Smooth muscle cell (in vitro differentiated cells): ENCODE results near the gene CRYM. TPM values are rescaled to one million over a fixed set of nuclear protein-coding genes. Genes with fewer than 3 reads are reported as not detected.

Source experiments
- DNase-seq: peaks from one replicate; lab custom pipeline; 2025; ENCODE audit not compliant: unreplicated experiment; lab: John Stamatoyannopoulos, UW
- H2AFZ ChIP-seq: fragments of 200-600 bp; sonication (generic); 2 replicates; pipeline ENCODE4 v1.6.0; 2016; ENCODE audit warnings: antibody characterized with exemption, low read depth, mild to moderate bottlenecking
- H3F3A ChIP-seq: fragments of 200-600 bp; sonication (generic); 2 replicates; pipeline ENCODE4 v1.6.0; 2017; ENCODE audit warnings: antibody characterized with exemption, low read depth
- H3K27ac ChIP-seq: fragments of 200-600 bp; sonication (generic); 2 replicates; pipeline ENCODE4 v1.5.1; 2016; ENCODE audit warnings: low read depth, mild to moderate bottlenecking
- H3K27me3 ChIP-seq: fragments of 200-600 bp; sonication (generic); 2 replicates; pipeline ENCODE4 v1.6.1; 2016; ENCODE audit warnings: low read depth, mild to moderate bottlenecking
- H3K36me3 ChIP-seq: fragments of 200-600 bp; sonication (generic); 2 replicates; pipeline ENCODE4 v1.5.1; 2016; ENCODE audit warnings: low read depth
- H3K4me1 ChIP-seq: fragments of 200-600 bp; sonication (generic); 2 replicates; pipeline ENCODE4 v1.5.1; 2016; ENCODE audit warnings: low read depth
- H3K4me2 ChIP-seq: fragments of 200-600 bp; sonication (generic); 2 replicates; pipeline ENCODE4 v1.6.0; 2016; ENCODE audit warnings: mild to moderate bottlenecking
- H3K4me3 ChIP-seq: fragments of 200-600 bp; sonication (generic); 2 replicates; pipeline ENCODE4 v1.5.1; 2016; ENCODE audit warnings: mild to moderate bottlenecking
- H3K79me2 ChIP-seq: fragments of 200-600 bp; sonication (generic); 2 replicates; pipeline ENCODE4 v1.6.0; 2016; ENCODE audit warnings: low read depth, mild to moderate bottlenecking
- H3K9ac ChIP-seq: fragments of 200-600 bp; sonication (generic); 2 replicates; pipeline ENCODE4 v1.6.0; 2016; ENCODE audit warnings: low read depth
- H3K9me3 ChIP-seq: fragments of 200-600 bp; sonication (generic); replicated peaks from 2 replicates; pipeline ENCODE4 v1.5.1; 2016; ENCODE audit warnings: low read depth
- H4K20me1 ChIP-seq: fragments of 200-600 bp; sonication (generic); 2 replicates; pipeline ENCODE4 v1.6.0; 2016; ENCODE audit warnings: low read depth
- CTCF ChIP-seq: fragments of 200-600 bp; sonication (generic); IDR thresholded peaks from 2 replicates; pipeline ENCODE4 v1.5.1; 2017; ENCODE audit warnings: borderline replicate concordance, mild to moderate bottlenecking, antibody characterized with exemption; ENCODE audit not compliant: insufficient read depth, poor library complexity, severe bottlenecking
- WGBS: methylation state at CpG from one replicate; pipeline ENCODE4 v1.1.7; 2016; ENCODE audit warnings: low lambda C conversion rate; 5-methylcytosine and 5-hydroxymethylcytosine counted together
- polyA plus RNA-seq: library from polyadenylated mRNA; unstranded; fragments of >200 nt; fragmentation: Nextera tagmentation; extraction: Ambion mirVana; gene quantifications from 2 replicates; pipeline ENCODE4 v1.2.1, GENCODE V29; 2016
- total RNA-seq: library from RNA; depleted of rRNA; stranded (reverse); fragments of >200 nt; gene quantifications from 2 replicates; pipeline ENCODE4 v1.2.3, GENCODE V29; 2014

CRYM gene
- total and polyA plus RNA-seq, 2 experiments from 2014 or later, result not detected

- H2AFZ ChIP-seq, result no peak overlapping the region
- no peaks in the 10 kb centered on the region for H3K9me3 ChIP-seq
- no peak overlapping the region for H3K9ac ChIP-seq
- no peak for DNase-seq
- no peak overlapping the region for H3K27ac ChIP-seq
- no peak overlapping the region for H3K4me3 ChIP-seq
- no peak for TF ChIP-seq CTCF
- H3K36me3 ChIP-seq, result no peaks in the 10 kb centered on the region
- H3K27me3 ChIP-seq, result no peaks in the 10 kb centered on the region
- no peaks in the 10 kb centered on the region for H3K4me1 ChIP-seq
- WGBS, result 91% methylated on average over 9 of the region's 9 CpGs
- no peaks in the 10 kb centered on the region for H3K79me2 ChIP-seq
- H3K4me2 ChIP-seq, result no peak overlapping the region
- no peaks in the 10 kb centered on the region for H3F3A ChIP-seq
- H4K20me1 ChIP-seq, result no peaks in the 10 kb centered on the region
These were observed 9.9 kb downstream of the CRYM start for GRCh38 chr16:21268236-21268635.

- no peaks in the 10 kb centered on the region for H3K9me3 ChIP-seq
- no peaks in the 10 kb centered on the region for H3F3A ChIP-seq
- DNase-seq, result no peak
- no peaks in the 10 kb centered on the region for H4K20me1 ChIP-seq
- no peak overlapping the region for H3K9ac ChIP-seq
- H3K36me3 ChIP-seq, result no peaks in the 10 kb centered on the region
- H3K4me2 ChIP-seq, result no peak overlapping the region
- H3K27me3 ChIP-seq, result no peaks in the 10 kb centered on the region
- TF ChIP-seq CTCF, result no peak
- 92% methylated on average over 4 of the region's 4 CpGs for WGBS
- H2AFZ ChIP-seq, result no peak overlapping the region
- H3K4me3 ChIP-seq, result no peak overlapping the region
- no peaks in the 10 kb centered on the region for H3K79me2 ChIP-seq
- no peak overlapping the region for H3K27ac ChIP-seq
- no peaks in the 10 kb centered on the region for H3K4me1 ChIP-seq
These were observed 10.8 kb downstream of the CRYM start for GRCh38 chr16:21267298-21267697.

GRCh38 chr16:21265104-21265837 lies 12.8 kb downstream of the CRYM start:
- no peaks in the 10 kb centered on the region for H3K36me3 ChIP-seq
- no peak overlapping the region for H3K27ac ChIP-seq
- no peaks in the 10 kb centered on the region for H4K20me1 ChIP-seq
- no peak overlapping the region for H2AFZ ChIP-seq
- H3K4me2 ChIP-seq, result no peak overlapping the region
- no peak for TF ChIP-seq CTCF
- no peak overlapping the region for H3K9ac ChIP-seq
- H3K27me3 ChIP-seq, result no peaks in the 10 kb centered on the region
- no peaks in the 10 kb centered on the region for H3K4me1 ChIP-seq
- no peak overlapping the region for H3K4me3 ChIP-seq
- no peaks in the 10 kb centered on the region for H3F3A ChIP-seq
- no peaks in the 10 kb centered on the region for H3K79me2 ChIP-seq
- WGBS, result 94% methylated on average over 9 of the region's 9 CpGs
- no peak for DNase-seq
- no peaks in the 10 kb centered on the region for H3K9me3 ChIP-seq

- TF ChIP-seq CTCF, result no peak
- no peak for DNase-seq
- H3K4me2 ChIP-seq, result no peak overlapping the region
- H3K27me3 ChIP-seq, result no peaks in the 10 kb centered on the region
- H3F3A ChIP-seq, result no peaks in the 10 kb centered on the region
- WGBS, result 91% methylated on average over 4 of the region's 4 CpGs
- H3K4me1 ChIP-seq, result no peaks in the 10 kb centered on the region
- no peak overlapping the region for H2AFZ ChIP-seq
- H3K27ac ChIP-seq, result no peak overlapping the region
- no peaks in the 10 kb centered on the region for H4K20me1 ChIP-seq
- H3K9me3 ChIP-seq, result no peaks in the 10 kb centered on the region
- no peaks in the 10 kb centered on the region for H3K36me3 ChIP-seq
- H3K79me2 ChIP-seq, result no peaks in the 10 kb centered on the region
- no peak overlapping the region for H3K4me3 ChIP-seq
- H3K9ac ChIP-seq, result no peak overlapping the region
These were observed 13.5 kb downstream of the CRYM start for GRCh38 chr16:21264571-21265036.
